CD4-positive, alpha-beta T cell treated with Interleukin-17A for 4 hours (primary cell): ENCODE measurements around the gene GAS2L1.
"Not testable (repeated sequence)": the region's sequence is repeated elsewhere in the genome, so short reads cannot be mapped to it uniquely, and the experiment has no call there.

Experiments used
- DNase-seq: peaks from one replicate; pipeline ENCODE4 v3.0.0-alpha.2; 2020; ENCODE audit warnings: mixed read lengths

Gene GAS2L1

DNA sequence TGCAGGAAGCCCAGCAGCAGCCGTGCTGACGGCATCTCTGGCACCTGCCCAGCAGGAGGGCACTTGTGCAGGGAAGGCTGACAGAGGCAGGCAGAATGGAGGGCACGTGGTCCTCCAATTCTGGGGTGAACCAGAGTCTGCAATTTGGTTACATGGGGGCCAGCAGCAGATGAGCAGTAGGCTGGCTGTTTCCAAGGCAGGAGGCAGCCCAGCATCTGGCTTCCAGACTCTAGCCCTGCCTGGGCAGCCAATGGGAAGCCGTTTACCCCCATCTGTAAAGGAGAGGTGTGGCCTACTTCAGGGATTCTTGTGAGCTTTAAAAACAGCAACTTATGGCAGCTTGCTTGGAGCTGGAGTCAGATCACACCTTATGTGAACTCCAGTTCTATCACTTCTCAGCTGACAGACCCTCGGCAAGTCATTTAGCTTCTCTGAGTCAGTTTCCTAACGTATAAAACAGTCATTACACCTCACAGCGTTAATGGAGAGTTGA lies 36.9 kb downstream of the GAS2L1 start:
- no peak for DNase-seq

DNA sequence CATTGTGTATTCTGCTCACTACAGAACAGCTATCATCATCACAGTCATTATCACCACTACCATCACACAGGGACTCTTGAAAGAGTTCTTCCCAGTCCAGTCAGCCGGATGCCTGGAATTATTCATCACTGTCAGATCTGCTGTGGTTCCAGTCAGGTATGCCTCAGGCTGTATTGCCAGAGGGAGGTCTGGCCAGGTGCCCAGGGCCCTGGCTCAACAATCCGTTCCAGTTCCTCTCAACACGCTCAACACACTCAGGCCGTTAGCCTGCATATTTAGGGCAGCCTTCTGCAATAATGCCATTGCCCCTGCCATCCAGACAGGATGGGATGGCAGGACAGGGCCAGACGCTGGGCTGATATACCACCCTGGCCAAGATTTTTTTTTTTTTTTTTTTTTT lies 37.7 kb downstream of the GAS2L1 start:
- DNase-seq, result no peak

DNA sequence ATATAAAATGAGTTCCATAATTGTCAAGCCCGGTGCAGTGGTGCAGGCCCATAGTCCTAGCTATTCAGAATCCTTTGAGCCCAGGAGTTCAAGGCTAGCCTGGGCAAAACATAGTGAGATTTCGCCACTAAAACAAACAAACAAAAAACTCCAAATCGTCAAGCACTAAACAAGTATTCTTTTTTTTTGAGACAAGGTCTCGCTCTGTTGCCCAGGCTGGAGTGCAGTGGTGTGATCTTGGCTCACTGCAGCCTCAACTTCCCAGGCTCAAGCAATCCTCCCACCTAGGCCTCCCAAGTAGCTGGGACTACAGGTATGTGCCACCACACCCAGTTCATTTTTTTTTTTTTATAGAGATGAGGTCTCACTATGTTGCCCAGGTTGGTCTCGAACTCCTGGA lies 38.4 kb downstream of the GAS2L1 start:
- DNase-seq, result not testable (repeated sequence)

DNA sequence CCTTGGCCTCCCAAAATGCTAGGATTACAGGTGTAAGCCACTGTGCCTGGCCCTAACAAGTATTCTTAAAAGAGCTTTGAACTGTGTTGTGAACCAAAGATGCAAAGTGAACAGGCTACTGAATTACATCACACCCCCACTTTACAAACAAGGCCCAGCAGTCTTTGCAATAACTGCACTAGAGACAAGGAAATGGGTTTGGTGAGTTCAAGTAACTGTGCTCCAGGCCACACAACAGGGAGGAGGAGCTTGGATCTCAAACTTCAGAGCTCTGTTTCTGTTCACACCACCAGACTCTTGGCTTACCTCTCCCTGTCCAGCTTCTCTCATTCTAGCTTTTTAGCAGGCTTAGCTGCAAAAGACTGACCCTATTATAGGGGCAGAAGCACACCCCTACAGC lies 39.5 kb downstream of the GAS2L1 start:
- no peak for DNase-seq

DNA sequence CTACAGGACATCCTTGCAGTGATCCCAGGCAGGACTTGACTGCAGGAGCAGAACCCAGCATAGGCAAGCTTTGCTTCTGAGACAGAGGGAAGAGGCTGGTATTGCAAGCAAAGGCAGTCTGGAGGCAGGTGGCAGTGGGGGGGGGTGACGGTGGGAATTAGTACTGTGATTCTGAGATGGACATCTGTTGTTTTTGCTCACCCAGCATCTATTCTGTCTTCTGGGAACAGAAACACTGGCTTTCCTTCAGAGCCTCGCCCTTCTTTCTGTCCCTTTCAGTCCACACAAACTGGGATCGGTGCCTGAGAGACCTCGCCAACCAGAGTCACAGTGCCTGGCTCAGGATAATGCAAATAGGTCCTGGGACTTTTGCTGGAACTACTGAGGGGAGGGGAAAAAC lies 40.2 kb downstream of the GAS2L1 start:
- DNase-seq, result no peak

DNA sequence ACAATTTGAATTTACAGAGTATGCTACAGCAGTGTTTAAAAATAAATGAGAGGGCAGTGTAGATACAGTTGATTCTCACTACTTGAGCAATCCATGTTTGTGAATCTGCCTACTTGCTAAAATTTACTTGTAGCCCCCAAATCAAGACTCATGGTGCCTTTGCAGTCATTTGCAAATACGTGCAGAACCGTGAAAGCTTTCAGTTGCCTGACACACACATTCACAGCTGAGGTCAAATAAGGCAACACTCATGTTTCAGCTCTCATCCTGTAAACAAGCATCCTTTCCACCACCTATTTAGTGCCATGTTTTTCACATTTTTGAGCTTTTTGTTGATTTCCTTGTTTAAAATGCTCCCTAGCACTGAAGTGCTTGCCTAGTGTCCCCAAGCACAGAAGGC lies 41.6 kb downstream of the GAS2L1 start:
- DNase-seq, result no peak

DNA sequence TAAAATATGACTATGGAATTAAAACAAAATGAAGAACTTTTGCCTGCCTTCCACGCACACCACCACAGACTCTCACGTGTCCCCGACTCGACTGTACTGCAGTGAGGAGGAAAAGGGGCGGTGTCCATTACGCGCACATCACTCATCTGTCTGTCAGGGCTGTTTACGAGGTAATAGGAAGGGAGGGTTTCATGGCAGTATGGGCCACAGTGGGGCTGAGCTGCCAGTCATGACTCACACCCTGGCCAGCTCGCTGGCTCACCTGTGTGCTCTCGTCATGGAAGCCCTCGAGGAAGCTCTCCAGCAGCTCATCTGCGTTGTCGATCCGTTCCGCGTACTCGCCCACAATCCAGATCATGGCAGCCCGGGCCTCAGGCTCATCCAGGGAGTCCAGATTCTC lies 42.5 kb downstream of the GAS2L1 start:
- no peak for DNase-seq

DNA sequence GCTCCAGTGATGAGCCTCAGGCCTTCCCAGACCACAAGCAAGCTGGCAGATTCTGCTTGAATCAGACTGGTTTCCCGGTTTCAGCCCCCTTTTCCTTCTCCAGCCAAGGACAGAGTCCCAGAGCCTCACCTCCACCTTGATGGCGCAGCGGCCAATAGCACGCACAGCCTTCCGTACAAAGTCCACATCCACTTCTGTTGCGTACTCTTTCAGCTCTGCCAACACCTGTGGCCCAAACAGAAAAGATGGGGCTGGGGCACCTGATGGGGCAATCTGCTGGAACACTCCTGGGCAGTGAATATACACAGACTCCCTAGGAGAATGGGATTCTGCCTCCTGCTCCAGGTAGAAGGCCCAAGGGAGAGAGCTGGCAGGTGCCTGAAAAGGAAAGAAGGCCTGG lies 44.6 kb downstream of the GAS2L1 start:
- DNase-seq, result no peak

DNA sequence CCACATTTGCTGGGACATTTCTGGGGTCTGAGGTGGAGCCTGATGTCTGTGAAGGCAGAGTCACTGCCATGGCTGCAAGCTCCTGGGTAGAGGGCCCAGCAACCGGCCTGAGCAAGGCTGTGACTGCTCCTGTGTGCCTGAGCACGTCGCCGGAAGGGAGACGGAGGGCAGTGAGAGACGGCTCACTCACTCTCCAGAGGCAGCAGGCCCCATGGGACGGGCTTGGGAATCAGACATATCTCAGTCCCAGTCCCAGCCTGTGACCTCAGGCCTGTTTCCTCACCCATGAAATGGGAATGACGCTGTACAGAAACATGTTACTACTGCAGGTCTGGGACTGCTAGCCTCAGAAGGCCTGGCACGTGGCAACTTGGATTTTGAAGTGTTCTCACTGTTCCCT lies 45.4 kb downstream of the GAS2L1 start:
- no peak for DNase-seq

DNA sequence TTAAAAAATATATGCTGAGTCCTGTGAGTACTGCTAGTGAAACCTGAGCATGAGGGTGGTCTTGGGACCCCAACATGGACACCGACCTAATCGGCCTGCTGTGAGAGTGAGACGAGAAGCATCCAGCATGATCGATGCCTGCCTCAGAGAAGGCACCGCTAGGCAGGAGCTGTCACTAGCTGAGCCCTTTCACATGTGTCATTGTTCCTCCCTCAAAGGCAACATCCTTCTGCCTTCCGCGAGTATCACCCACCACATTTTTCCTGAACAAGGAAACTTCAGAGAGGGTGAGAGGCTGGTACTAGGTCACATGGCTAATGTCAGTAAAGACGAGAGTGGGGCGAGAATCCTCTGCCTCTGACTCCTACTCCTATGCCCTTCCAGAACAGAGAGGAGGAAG lies 46.3 kb downstream of the GAS2L1 start:
- DNase-seq, result no peak

DNA sequence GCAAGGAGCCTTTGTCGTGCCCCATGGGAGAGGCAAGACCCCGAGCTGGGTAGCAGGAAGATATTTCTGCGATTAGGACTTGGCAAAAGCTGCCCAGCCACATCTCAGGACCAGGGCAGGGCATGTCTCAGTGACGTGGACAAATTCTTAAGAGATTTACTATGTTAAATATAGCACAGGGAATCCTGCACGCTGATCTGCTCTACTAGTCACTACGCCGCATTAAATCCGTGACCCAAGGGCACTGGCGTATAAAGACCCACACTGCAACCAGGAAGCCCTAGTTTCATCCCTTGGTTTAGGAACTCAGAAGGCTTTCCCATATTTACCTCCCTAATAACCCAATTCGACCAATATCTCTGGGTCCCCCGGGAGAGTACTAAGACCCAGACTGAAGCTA lies 46.8 kb downstream of the GAS2L1 start:
- DNase-seq, result no peak

DNA sequence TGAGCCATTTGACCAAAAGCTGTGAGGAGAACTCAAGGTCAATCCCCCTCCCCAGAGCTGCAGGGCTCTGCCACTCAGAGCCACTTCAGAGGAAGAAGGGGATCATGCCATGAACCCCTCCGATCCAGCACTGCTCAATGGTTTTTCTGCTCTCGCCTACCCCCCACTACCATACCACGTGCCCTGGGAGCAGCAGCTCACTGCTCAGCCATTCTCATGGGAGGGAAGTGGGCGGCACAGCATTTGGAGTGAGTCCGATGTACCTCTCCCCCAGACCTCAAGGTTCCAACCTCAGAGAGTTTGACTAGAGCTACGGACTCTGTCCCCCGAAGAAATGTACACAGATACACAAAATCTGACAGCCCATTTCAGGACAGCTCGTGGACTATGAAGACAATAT lies 47.4 kb downstream of the GAS2L1 start:
- no peak for DNase-seq

DNA sequence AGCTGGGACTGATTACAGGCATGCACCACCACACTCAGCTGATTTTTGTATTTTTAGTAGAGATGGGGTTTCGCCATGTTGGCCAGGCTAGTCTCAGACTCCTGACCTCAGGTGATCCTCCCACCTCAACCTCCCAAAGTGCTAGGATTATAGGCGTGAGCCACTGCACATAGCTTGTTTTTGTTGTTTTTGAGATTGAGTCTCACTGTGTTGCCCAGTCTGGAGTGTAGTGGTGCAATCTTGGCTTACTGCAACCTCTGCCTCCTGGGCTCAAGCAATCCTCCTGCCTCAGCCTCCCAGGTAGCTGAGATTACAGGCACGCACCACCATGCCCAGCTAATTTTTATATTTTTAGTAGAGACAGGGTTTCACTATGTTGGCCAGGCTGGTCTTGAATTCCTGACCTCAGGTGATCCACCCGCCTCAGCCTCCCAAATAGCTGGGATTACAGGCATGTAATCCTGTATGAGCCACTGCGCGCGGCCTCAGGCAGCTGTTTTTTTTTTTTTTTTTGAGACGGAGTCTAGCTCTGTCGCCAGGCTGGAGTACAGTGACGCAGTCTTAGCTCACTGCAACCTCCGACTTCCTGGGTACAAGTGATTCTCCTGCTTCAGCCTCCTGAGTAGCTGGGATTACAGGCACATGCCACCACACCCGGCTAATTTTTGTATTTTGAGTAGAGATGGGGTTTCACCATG lies 50.9 kb downstream of the GAS2L1 start:
- DNase-seq, result not testable (repeated sequence)

DNA sequence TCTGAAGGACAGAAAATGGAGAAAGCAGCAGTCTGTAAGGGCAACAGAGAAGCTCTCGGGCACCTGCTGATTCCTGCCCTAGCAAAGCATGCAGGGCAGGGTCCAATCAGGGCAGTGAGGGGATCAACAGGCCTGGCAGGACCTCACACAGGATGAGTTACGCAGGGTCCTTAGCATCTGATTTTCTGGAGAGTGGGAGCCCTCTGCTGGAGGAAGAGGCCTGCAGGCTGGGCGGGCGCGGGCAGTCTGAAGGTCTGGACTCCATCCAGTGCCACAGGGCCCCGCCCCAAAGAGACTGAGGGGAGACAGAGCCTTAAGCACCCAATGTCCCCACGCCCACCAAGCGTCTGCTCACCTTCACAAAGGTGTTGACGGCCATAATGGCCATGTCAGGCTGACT lies 53.0 kb downstream of the GAS2L1 start:
- no peak for DNase-seq
